Trophoblast cell (in vitro differentiated cells and primary cell): Measurements from ENCODE around the gene EXOC4.

Experiments
- DNase-seq, 2 donors: peaks; one replicate each; pipeline ENCODE4 v3.0.0-alpha.2; 2016
- H2AFZ ChIP-seq: 2 replicates; pipeline ENCODE4 v1.6.1; 2013; ENCODE audit warnings: low read length, moderate library complexity, mild to moderate bottlenecking; ENCODE audit not compliant: insufficient read depth, poor library complexity
- H2AK5ac ChIP-seq: 2 replicates; pipeline ENCODE4 v1.6.1; 2013; ENCODE audit warnings: mild to moderate bottlenecking, low read length
- H2BK120ac ChIP-seq: 2 replicates; pipeline ENCODE4 v1.6.1; 2013; ENCODE audit warnings: low read length, mild to moderate bottlenecking, moderate library complexity; ENCODE audit not compliant: insufficient read depth, poor library complexity
- H2BK12ac ChIP-seq: 2 replicates; pipeline ENCODE4 v1.6.1; 2013; ENCODE audit warnings: mild to moderate bottlenecking, low read length, moderate library complexity
- H2BK5ac ChIP-seq: 2 replicates; pipeline ENCODE4 v1.6.1; 2013; ENCODE audit warnings: low read length, low read depth, moderate library complexity, mild to moderate bottlenecking; ENCODE audit not compliant: poor library complexity
- H3K14ac ChIP-seq: 2 replicates; pipeline ENCODE4 v1.6.1; 2013; ENCODE audit warnings: mild to moderate bottlenecking, low read length
- H3K18ac ChIP-seq: 2 replicates; pipeline ENCODE4 v1.6.1; 2013; ENCODE audit warnings: mild to moderate bottlenecking, low read length
- H3K23ac ChIP-seq: 2 replicates; pipeline ENCODE4 v1.6.1; 2013; ENCODE audit warnings: low read length
- H3K27ac ChIP-seq: 2 replicates; pipeline ENCODE4 v1.5.1; 2013; ENCODE audit warnings: low read depth, mild to moderate bottlenecking, inconsistent platforms, low read length, moderate library complexity
- H3K27me3 ChIP-seq: 2 replicates; pipeline ENCODE4 v1.6.1; 2013; ENCODE audit warnings: inconsistent platforms, mild to moderate bottlenecking, low read length, moderate library complexity; ENCODE audit not compliant: insufficient read depth
- H3K36me3 ChIP-seq, 2 experiments: 1 replicate in 1 of 2; 2 replicates in 1 of 2; pipeline ENCODE4 v1.6.1; 2013; ENCODE audit warnings: low read length in 2 of 2, mild to moderate bottlenecking in 2 of 2, moderate library complexity in 1 of 2; ENCODE audit not compliant: insufficient read depth in 2 of 2, control insufficient read depth in 1 of 2
- H3K4ac ChIP-seq: 2 replicates; pipeline ENCODE4 v1.6.1; 2013; ENCODE audit warnings: low read depth, mild to moderate bottlenecking, low read length, moderate library complexity
- H3K4me1 ChIP-seq, 2 experiments: 1 replicate in 1 of 2; 2 replicates in 1 of 2; pipeline ENCODE4 v1.6.1; 2013; ENCODE audit warnings: low read length in 2 of 2, mild to moderate bottlenecking in 2 of 2, moderate library complexity in 1 of 2; ENCODE audit not compliant: insufficient read depth in 2 of 2, control insufficient read depth in 1 of 2
- H3K4me2 ChIP-seq: 2 replicates; pipeline ENCODE4 v1.6.1; 2013; ENCODE audit warnings: inconsistent platforms, mild to moderate bottlenecking, low read length, moderate library complexity
- H3K4me3 ChIP-seq: 2 replicates; pipeline ENCODE4 v1.5.1; 2013; ENCODE audit warnings: mild to moderate bottlenecking, low read depth, low read length, inconsistent platforms
- H3K79me1 ChIP-seq: one replicate; pipeline ENCODE4 v1.6.1; 2013; ENCODE audit warnings: low read length
- H3K79me2 ChIP-seq: 2 replicates; pipeline ENCODE4 v1.6.1; 2013; ENCODE audit warnings: low read length, mild to moderate bottlenecking; ENCODE audit not compliant: control insufficient read depth, insufficient read depth, poor library complexity
- H3K9ac ChIP-seq: 2 replicates; pipeline ENCODE4 v1.6.1; 2013; ENCODE audit warnings: mild to moderate bottlenecking, low read length
- H3K9me3 ChIP-seq: 2 replicates; pipeline ENCODE4 v1.6.1; 2013; ENCODE audit warnings: low read depth, mild to moderate bottlenecking, control low read depth, inconsistent platforms, low read length; ENCODE audit not compliant: insufficient read depth
- H4K12ac ChIP-seq: 2 replicates; pipeline ENCODE4 v1.6.1; 2013; ENCODE audit warnings: low read depth, mild to moderate bottlenecking, low read length, moderate library complexity
- H4K8ac ChIP-seq: 2 replicates; pipeline ENCODE4 v1.6.1; 2013; ENCODE audit warnings: low read depth, mild to moderate bottlenecking, low read length, moderate library complexity
- H4K91ac ChIP-seq: one replicate; pipeline ENCODE4 v1.6.1; 2013; ENCODE audit warnings: low read depth, mild to moderate bottlenecking, low read length, moderate library complexity
- WGBS: extraction: QIAGEN DNeasy Blood & Tissue Kit; methylation state at CpG from one replicate; pipeline ENCODE4 v1.1.7; 2013; ENCODE audit warnings: missing lambda C conversion rate; ENCODE audit not compliant: insufficient read length, insufficient coverage; ENCODE audit errors: extremely low coverage; 5-methylcytosine and 5-hydroxymethylcytosine counted together

The EXOC4 gene

GRCh38 chr7:133724694-133725093 lies 471.8 kb downstream of the EXOC4 start:
- H2BK120ac ChIP-seq = no peak overlapping the region
- DNase-seq = no peak
- no peak overlapping the region for H3K4me3 ChIP-seq
- H3K14ac ChIP-seq = no peak overlapping the region
- no peak overlapping the region for H2AK5ac ChIP-seq
- no peak overlapping the region for H3K4ac ChIP-seq
- H3K27me3 ChIP-seq = no peaks in the 10 kb centered on the region
- no peaks in the 10 kb centered on the region for H3K4me1 ChIP-seq
- H3K4me2 ChIP-seq = no peak overlapping the region
- no peaks in the 10 kb centered on the region for H3K79me1 ChIP-seq
- H3K9ac ChIP-seq = no peak overlapping the region
- H2BK12ac ChIP-seq = no peak overlapping the region
- no peak overlapping the region for H4K12ac ChIP-seq
- H4K8ac ChIP-seq = no peak overlapping the region
- no CpG with 5 or more reads among the region's 3 CpGs for WGBS
- no peaks in the 10 kb centered on the region for H3K9me3 ChIP-seq
- no peaks in the 10 kb centered on the region for H3K79me2 ChIP-seq
- no peak overlapping the region for H4K91ac ChIP-seq
- no peak overlapping the region for H2BK5ac ChIP-seq
- H2AFZ ChIP-seq = no peak overlapping the region
- H3K23ac ChIP-seq = no peak overlapping the region
- no peak overlapping the region for H3K27ac ChIP-seq
- H3K36me3 ChIP-seq = no peaks in the 10 kb centered on the region
- no peak overlapping the region for H3K18ac ChIP-seq

- H3K23ac ChIP-seq = no peak overlapping the region
- no peak overlapping the region for H3K4ac ChIP-seq
- no peak overlapping the region for H4K91ac ChIP-seq
- H3K18ac ChIP-seq = no peak overlapping the region
- no peak overlapping the region for H3K14ac ChIP-seq
- no peaks in the 10 kb centered on the region for H3K79me2 ChIP-seq
- no peak overlapping the region for H3K27ac ChIP-seq
- H4K12ac ChIP-seq = no peak overlapping the region
- no peak for DNase-seq
- no peak overlapping the region for H3K4me3 ChIP-seq
- no peak overlapping the region for H4K8ac ChIP-seq
- no peak overlapping the region for H2AK5ac ChIP-seq
- H2BK120ac ChIP-seq = no peak overlapping the region
- H3K27me3 ChIP-seq = no peaks in the 10 kb centered on the region
- H3K4me1 ChIP-seq = no peaks in the 10 kb centered on the region
- no peaks in the 10 kb centered on the region for H3K79me1 ChIP-seq
- WGBS = no CpG with 5 or more reads among the region's 13 CpGs
- H3K36me3 ChIP-seq = no peaks in the 10 kb centered on the region
- H3K4me2 ChIP-seq = no peak overlapping the region
- H2BK12ac ChIP-seq = no peak overlapping the region
- no peak overlapping the region for H3K9ac ChIP-seq
- H2BK5ac ChIP-seq = no peak overlapping the region
- H2AFZ ChIP-seq = no peak overlapping the region
- no peaks in the 10 kb centered on the region for H3K9me3 ChIP-seq
Observed at GRCh38 chr7:133727476-133728214, 474.8 kb downstream of the EXOC4 start.

- H3K4me3 ChIP-seq = no peak overlapping the region
- H2BK120ac ChIP-seq = no peak overlapping the region
- no peaks in the 10 kb centered on the region for H3K4me1 ChIP-seq
- H3K79me2 ChIP-seq = no peaks in the 10 kb centered on the region
- no peak overlapping the region for H4K12ac ChIP-seq
- WGBS = no CpG with 5 or more reads among the region's 3 CpGs
- no peaks in the 10 kb centered on the region for H3K27me3 ChIP-seq
- no peak overlapping the region for H4K91ac ChIP-seq
- no peak overlapping the region for H2AFZ ChIP-seq
- H2AK5ac ChIP-seq = no peak overlapping the region
- no peaks in the 10 kb centered on the region for H3K79me1 ChIP-seq
- H3K27ac ChIP-seq = no peak overlapping the region
- H3K23ac ChIP-seq = no peak overlapping the region
- H2BK5ac ChIP-seq = no peak overlapping the region
- DNase-seq = no peak
- no peak overlapping the region for H3K18ac ChIP-seq
- no peaks in the 10 kb centered on the region for H3K9me3 ChIP-seq
- H3K36me3 ChIP-seq = no peaks in the 10 kb centered on the region
- no peak overlapping the region for H3K14ac ChIP-seq
- H3K9ac ChIP-seq = no peak overlapping the region
- H4K8ac ChIP-seq = no peak overlapping the region
- no peak overlapping the region for H2BK12ac ChIP-seq
- H3K4me2 ChIP-seq = no peak overlapping the region
- no peak overlapping the region for H3K4ac ChIP-seq
Observed at GRCh38 chr7:133730360-133730759, 477.5 kb downstream of the EXOC4 start.

- H3K4me1 ChIP-seq = no peaks in the 10 kb centered on the region
- no peak overlapping the region for H2AFZ ChIP-seq
- H4K8ac ChIP-seq = no peak overlapping the region
- H4K91ac ChIP-seq = no peak overlapping the region
- H3K23ac ChIP-seq = no peak overlapping the region
- H3K4me3 ChIP-seq = no peak overlapping the region
- H3K79me2 ChIP-seq = no peaks in the 10 kb centered on the region
- no peak overlapping the region for H3K14ac ChIP-seq
- no peaks in the 10 kb centered on the region for H3K27me3 ChIP-seq
- no peak overlapping the region for H3K18ac ChIP-seq
- H3K4ac ChIP-seq = no peak overlapping the region
- WGBS = no CpG with 5 or more reads among the region's 5 CpGs
- H2BK120ac ChIP-seq = no peak overlapping the region
- H3K4me2 ChIP-seq = no peak overlapping the region
- DNase-seq = no peak
- H3K9ac ChIP-seq = no peak overlapping the region
- no peak overlapping the region for H4K12ac ChIP-seq
- no peak overlapping the region for H2BK5ac ChIP-seq
- no peak overlapping the region for H3K27ac ChIP-seq
- no peak overlapping the region for H2BK12ac ChIP-seq
- H3K36me3 ChIP-seq = no peaks in the 10 kb centered on the region
- H3K9me3 ChIP-seq = no peaks in the 10 kb centered on the region
- no peaks in the 10 kb centered on the region for H3K79me1 ChIP-seq
- no peak overlapping the region for H2AK5ac ChIP-seq
Observed at GRCh38 chr7:133733401-133733800, 480.5 kb downstream of the EXOC4 start.
